GM18951 (cell line): ENCODE data around the gene CFAP299.

ENCODE experiments used
- POLR2A ChIP-seq: IDR thresholded peaks from 4 replicates; pipeline ENCODE4 v1.6.1; 2011; ENCODE audit warnings: mild to moderate bottlenecking; ENCODE audit not compliant: insufficient read length, insufficient read depth; ENCODE audit errors: extremely low read depth
- in situ Hi-C: fragments of 300-500 bp; cut with MboI; formaldehyde crosslinking; loops from one replicate; pipeline ENCODE4 v1.12.0; 2022; ENCODE audit warnings: low sequenced_read_pairs, mixed read lengths, inconsistent platforms; ENCODE audit not compliant: unreplicated experiment

Gene CFAP299

GRCh38 chr4:80386281-80386886 lies 50.9 kb downstream of the CFAP299 start:
- TF ChIP-seq POLR2A = no peak

GRCh38 chr4:80387390-80388283 lies 52.1 kb downstream of the CFAP299 start:
- in situ Hi-C loops = no loop called here
- no peak for TF ChIP-seq POLR2A

More at GRCh38 chr4:80386281-80386886, 50.9 kb downstream of the CFAP299 start:
- in situ Hi-C loops = no loop called here

- no peak for TF ChIP-seq POLR2A
- in situ Hi-C loops = no loop called here
Measured at GRCh38 chr4:80388284-80388607, 52.7 kb downstream of the CFAP299 start.

GRCh38 chr4:80390178-80390577 lies 54.6 kb downstream of the CFAP299 start:
- in situ Hi-C loops = no loop called here
- no peak for TF ChIP-seq POLR2A

GRCh38 chr4:80393246-80393969 lies 57.9 kb downstream of the CFAP299 start:
- TF ChIP-seq POLR2A = no peak
- in situ Hi-C loops = no loop called here

- in situ Hi-C loops = no loop called here
- TF ChIP-seq POLR2A = no peak
Measured at GRCh38 chr4:80393970-80394250, 58.4 kb downstream of the CFAP299 start.

- in situ Hi-C loops = no loop called here
- TF ChIP-seq POLR2A = no peak
Measured at GRCh38 chr4:80407246-80407645, 71.7 kb downstream of the CFAP299 start.

GRCh38 chr4:80409809-80410208 lies 74.3 kb downstream of the CFAP299 start:
- in situ Hi-C loops = no loop called here
- TF ChIP-seq POLR2A = no peak

- no peak for TF ChIP-seq POLR2A
- in situ Hi-C loops = no loop called here
Measured at GRCh38 chr4:80412322-80412721, 76.8 kb downstream of the CFAP299 start.

- in situ Hi-C loops = no loop called here
- no peak for TF ChIP-seq POLR2A
Measured at GRCh38 chr4:80413086-80413485, 77.6 kb downstream of the CFAP299 start.

GRCh38 chr4:80417019-80417418 lies 81.5 kb downstream of the CFAP299 start:
- TF ChIP-seq POLR2A = no peak

GRCh38 chr4:80419946-80420345 lies 84.4 kb downstream of the CFAP299 start:
- in situ Hi-C loops = no loop called here
- no peak for TF ChIP-seq POLR2A

More at GRCh38 chr4:80417019-80417418, 81.5 kb downstream of the CFAP299 start:
- in situ Hi-C loops = no loop called here

GRCh38 chr4:80420638-80421037 lies 85.1 kb downstream of the CFAP299 start:
- in situ Hi-C loops = no loop called here
- no peak for TF ChIP-seq POLR2A
